Measurements from ENCODE around the gene EPHB1.

DNA sequence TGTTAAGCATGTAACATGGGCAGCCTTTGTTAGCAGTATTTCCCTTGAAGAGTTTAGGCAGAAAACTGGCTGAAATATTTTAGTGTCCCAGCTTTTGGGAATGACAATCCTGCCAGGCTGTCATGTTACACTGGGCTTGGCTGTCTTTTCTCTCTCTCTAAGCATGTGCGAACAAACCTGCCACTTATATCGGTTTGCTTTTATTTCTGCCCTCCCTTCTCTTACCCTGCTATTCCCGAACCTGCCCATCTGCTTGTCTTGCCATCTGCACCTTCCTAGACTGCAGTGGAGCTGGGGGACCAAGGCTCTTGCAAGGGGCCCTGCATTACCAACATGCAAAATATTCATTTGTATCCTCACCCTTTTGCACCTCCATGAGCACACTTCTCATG, 339.6 kb downstream of the EPHB1 start:
- no peak for TF ChIP-seq YY1 (IDR thresholded peaks at IDR 0.05; ENCODE audit: insufficient read depth, insufficient read length)
- TF ChIP-seq SUZ12 (IDR thresholded peaks at IDR 0.05; ENCODE audit: extremely low read depth, insufficient read depth, insufficient read length), result no peak

Data from NT2/D1 (cell line).